Measurements from ENCODE around the gene NANP.

DNA sequence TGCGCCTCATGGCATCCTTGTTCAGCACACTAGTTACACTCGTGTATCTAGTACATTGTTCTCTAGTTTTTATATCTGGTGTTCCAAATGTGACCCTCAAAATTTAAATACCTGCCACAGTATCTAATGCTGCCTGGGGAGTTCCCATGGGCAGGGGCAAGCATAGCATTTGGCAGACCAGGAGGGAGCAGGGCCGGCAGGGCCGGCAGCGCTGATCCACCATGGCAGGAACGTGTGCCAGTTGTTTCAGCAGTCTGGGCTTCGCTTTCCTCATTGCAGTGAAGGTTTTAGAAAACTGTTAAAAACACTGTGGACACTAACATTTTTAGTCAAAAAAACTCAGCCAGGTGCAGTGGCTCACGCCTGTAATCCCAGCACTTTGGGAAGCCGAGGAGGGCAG, 19.2 kb downstream of the NANP start:
- TF ChIP-seq, protein P1, sequence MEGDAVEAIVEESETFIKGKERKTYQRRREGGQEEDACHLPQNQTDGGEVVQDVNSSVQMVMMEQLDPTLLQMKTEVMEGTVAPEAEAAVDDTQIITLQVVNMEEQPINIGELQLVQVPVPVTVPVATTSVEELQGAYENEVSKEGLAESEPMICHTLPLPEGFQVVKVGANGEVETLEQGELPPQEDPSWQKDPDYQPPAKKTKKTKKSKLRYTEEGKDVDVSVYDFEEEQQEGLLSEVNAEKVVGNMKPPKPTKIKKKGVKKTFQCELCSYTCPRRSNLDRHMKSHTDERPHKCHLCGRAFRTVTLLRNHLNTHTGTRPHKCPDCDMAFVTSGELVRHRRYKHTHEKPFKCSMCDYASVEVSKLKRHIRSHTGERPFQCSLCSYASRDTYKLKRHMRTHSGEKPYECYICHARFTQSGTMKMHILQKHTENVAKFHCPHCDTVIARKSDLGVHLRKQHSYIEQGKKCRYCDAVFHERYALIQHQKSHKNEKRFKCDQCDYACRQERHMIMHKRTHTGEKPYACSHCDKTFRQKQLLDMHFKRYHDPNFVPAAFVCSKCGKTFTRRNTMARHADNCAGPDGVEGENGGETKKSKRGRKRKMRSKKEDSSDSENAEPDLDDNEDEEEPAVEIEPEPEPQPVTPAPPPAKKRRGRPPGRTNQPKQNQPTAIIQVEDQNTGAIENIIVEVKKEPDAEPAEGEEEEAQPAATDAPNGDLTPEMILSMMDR (IDR thresholded peaks at IDR 0.05), result no peak
- TF ChIP-seq POLR2AphosphoS5 (IDR thresholded peaks at IDR 0.05; ENCODE audit: low read depth, low read length) (no peak), TCF7L2 (IDR thresholded peaks at IDR 0.05; ENCODE audit: low read depth, low read length) (no peak)
- TF ChIP-seq, protein P2, sequence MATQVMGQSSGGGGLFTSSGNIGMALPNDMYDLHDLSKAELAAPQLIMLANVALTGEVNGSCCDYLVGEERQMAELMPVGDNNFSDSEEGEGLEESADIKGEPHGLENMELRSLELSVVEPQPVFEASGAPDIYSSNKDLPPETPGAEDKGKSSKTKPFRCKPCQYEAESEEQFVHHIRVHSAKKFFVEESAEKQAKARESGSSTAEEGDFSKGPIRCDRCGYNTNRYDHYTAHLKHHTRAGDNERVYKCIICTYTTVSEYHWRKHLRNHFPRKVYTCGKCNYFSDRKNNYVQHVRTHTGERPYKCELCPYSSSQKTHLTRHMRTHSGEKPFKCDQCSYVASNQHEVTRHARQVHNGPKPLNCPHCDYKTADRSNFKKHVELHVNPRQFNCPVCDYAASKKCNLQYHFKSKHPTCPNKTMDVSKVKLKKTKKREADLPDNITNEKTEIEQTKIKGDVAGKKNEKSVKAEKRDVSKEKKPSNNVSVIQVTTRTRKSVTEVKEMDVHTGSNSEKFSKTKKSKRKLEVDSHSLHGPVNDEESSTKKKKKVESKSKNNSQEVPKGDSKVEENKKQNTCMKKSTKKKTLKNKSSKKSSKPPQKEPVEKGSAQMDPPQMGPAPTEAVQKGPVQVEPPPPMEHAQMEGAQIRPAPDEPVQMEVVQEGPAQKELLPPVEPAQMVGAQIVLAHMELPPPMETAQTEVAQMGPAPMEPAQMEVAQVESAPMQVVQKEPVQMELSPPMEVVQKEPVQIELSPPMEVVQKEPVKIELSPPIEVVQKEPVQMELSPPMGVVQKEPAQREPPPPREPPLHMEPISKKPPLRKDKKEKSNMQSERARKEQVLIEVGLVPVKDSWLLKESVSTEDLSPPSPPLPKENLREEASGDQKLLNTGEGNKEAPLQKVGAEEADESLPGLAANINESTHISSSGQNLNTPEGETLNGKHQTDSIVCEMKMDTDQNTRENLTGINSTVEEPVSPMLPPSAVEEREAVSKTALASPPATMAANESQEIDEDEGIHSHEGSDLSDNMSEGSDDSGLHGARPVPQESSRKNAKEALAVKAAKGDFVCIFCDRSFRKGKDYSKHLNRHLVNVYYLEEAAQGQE (IDR thresholded peaks at IDR 0.05; ENCODE audit: insufficient read depth in 1 of 2, low read depth in 2 of 2, low read length in 1 of 2), result no peak

Measured in Panc1 (cell line).